Activated CD4-positive, alpha-beta T cell treated with anti-CD3 and anti-CD28 coated beads, Interleukin-2, amount 50 U/mL, for 1 hour (primary cell): ENCODE data around the gene TSPAN4.
A peak's percentile ranks its signal among the peaks of the same experiment; 100 is the strongest.

Source experiments
- DNase-seq: peaks from one replicate; pipeline ENCODE4 v3.0.0-alpha.2; 2020

TSPAN4 gene, protein sequence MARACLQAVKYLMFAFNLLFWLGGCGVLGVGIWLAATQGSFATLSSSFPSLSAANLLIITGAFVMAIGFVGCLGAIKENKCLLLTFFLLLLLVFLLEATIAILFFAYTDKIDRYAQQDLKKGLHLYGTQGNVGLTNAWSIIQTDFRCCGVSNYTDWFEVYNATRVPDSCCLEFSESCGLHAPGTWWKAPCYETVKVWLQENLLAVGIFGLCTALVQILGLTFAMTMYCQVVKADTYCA

DNA sequence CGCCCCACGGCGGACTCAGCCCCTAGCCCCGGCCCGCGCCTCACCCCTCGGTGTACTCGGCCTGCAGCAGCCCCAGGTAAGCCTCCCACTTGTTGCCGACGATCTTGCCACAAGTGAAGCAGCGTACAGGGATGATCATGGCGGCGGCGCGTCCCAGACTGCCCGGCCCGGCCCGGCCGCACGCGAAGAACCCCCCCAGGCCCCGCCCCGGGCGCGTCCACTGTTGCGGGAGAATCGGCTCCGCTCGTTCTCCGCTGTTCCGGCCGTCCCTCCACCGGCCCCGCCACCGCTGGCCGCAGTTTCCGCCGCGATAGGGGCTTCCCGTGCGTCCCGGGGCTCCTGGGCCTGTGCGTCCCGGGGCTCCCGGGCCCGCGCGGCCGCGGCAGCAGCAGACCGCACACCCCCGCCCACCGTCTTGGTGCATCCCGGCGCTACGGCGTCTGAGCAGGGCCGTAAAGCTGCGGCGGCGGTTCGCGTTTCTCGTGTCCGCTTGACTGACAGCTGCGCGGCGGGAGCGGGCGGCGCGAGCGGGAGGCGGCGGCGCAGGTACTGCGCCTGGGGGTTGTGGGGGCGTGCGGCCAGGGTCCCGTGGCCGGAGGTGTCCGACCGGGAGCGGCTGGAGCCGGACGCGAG, at the start of gene TSPAN4, which contains the start of gene POLR2L:
Gene TSPAN4 (plus strand): TSS at position 483 of the 633 bp plus-strand sequence. CDS start 7,453 bp downstream, outside the sequence.
Gene POLR2L (minus strand): TSS at position 160 of the 633 bp plus-strand sequence. CDS start 21 bp downstream, at position 139.
- DNase-seq, result peak; percentile 86

DNA sequence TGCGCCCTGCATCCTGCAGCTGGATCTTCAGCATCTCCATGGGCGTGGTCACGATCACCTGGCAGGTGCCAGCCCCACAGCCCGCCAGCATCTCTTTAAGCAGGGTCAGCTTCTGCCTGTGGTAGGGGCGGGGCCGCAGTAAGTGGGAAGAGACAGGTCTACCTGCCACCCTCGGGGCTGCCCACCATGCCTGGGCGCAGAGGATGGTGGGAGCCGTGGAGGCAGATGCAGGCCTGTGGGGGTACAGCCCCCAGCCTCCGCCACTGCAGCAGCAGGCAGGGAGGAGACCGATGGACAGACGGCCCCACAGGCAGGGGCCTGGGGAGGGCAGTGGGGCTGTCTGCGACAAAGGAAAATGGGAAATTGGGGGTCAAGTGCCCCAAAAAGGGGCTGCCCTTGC, 49.8 kb upstream of the TSPAN4 start:
- no peak for DNase-seq

DNA sequence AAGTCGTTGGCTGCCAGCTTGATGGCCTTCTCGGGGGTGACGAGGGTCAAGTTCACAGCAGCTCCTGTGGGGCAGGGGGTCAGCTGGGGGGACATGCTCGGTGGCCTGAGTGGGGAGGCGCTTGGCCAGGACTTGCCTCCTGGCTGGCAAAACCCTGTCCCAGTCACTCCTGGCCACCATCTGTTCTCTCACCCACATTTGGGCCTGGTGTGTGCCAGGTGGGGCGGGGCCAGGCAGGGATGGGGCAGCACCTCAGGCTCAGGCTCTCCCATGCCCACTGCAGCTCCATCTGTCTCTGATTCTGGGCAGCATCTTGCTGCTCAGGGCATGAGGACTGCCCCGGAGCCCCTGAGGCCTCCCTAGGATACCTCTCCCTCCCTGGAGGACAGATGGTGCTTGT, 49.1 kb upstream of the TSPAN4 start:
- DNase-seq, result no peak

DNA sequence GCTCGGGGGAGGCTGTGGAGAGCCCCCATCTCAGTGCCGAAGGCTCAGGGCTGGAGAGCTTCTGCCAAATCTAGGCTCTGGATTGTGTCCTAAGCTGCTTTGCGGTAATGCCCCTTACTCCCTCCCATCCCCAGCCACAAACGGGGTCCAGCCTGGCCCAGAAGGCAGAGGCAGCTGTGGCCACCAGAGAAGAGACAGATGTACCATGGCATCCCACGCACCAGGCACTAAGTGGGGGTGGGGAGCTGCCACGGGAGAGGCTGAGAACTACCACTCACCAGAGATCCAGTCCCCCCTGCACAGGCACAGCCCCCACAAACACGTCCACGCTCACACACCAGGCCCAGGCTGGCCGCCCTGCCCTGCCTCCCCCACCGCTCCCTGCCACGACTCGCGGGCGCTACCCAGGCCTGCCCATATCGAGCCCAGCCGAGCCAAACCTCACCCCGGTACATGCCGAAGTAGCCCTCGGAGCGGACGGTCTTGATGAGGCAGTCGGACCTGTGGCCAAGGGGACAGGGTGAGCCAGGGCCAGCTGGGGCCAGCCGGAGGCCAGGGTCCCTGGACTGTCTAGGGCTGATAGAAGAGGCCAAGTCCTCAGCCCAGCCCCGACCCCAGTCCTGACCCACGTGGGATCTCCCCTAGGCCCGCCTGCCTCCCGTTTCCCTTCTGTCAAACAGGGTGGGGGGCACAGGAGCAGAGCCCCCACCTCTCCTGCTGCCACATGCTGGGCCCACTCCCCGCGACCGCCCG, 48.5 kb upstream of the TSPAN4 start:
- no peak for DNase-seq

DNA sequence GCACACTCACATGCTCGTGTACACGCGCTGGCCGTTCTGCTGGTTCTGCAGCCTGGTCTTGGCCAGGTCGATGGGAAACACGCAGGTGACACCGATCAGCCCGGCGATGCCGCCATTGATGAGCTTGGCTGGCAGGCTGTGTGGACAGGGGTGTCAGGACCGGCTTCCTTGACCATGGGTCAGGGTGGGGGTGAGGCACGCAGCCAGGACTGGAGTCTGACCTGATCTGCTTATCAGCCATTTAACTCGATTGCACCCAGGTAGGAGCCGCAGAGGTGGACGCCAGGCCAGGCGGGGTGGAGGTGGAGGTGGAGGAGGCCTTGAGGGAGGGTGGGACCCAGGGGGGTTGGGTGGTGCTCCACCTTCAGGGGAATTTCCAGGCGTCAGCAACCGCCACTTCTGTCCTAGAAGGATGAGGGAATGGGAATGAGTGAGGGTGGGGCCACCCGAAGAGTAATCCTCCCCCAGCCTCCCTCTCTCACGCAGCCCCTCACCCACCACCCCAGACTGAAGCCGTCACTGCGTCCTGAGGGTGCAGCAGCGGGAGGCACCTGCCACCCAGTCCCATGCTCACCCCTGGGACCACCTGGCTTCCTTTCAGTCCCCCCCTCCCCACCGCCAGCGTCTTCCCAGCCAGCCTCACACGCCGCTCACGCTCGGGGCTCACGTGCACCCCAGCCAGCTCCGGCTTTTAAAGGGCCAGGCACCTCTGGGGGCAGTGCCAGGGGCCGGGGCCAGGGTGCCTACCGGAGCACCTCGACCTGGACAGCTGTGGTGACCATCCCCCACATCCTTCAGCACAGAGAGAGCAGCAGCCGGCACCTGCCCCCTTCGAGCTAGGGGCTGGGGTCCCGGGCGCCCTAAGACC, 47.7 kb upstream of the TSPAN4 start:
- no peak for DNase-seq

DNA sequence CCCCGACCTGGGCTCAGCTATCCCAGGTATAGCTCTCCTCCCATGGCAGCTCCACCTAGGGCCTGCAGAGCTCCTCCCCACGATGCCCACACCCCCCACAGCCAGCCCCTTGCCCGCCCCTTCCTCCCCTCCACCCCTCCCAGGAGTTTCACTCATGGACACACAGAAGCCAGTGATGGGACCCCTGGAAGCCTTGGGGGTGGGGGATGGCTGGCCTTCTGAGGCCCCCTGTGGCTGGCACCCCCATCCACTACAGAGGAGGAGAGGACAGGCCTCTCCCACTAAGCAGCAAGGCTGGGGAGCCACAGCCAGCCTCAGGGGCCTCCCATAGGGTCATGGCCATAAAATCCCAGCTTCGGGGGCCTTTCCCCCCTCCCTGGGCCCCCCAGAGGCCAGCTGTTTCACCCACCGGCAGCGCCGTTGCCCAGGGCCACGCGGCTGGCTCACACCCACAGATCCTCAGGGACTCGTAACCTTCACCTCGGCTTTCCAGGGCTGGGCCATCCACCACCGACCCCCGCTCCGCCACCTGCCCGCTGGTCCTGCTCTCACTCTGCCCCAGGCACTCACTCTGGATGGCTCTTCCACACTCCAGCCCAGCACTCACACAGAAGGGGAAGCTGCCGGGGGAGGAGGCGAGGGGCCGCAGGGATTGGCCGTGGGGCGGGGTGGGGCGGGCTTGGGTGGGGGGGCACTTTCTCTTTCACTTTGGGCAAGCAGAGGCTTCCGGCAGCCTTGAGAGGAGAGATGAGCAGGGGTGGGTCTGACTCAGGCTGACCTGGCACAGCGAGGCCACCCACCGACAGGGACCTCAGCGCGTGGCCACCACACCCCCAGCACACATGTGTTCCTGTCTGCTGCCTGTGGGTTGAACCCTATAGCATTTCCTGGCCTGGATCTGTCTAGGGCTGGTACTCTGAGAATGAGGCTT, 46.8 kb upstream of the TSPAN4 start:
- DNase-seq, result peak; percentile 69

DNA sequence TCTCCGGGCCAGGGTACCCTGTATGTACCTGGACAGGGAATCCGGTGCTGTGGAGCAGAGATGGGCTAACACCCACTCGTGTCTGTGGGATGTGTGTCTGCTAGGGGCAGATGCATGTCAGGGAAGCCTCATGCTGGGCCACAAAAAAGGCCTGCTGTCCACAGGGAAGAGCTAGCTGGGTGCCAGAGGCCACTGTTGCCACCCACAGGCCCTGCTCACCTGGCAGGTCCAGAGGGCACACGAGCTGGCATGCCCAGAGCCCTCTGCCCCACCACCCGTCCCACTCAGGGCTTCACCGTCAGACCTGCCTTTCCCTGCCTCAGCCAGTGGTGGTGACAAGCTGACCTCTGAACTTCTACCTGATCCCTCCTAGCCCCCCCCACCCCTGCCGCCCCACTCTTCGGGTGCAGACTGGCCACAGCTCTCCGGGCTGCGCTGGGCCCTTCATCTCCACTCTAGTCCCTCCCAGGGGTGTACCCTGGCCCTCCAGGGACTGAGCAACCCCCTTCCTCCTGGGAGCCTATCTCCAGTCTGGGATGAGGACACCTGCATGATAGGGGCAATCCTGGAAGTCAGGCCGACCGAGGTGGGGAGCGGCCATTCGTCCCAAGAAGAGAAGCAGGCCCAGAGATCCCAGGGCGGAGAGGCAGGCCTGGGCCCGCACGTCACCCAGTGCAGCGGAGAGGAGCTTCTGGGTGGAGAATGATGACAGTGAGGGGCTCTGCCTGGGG, 45.9 kb upstream of the TSPAN4 start:
- no peak for DNase-seq

DNA sequence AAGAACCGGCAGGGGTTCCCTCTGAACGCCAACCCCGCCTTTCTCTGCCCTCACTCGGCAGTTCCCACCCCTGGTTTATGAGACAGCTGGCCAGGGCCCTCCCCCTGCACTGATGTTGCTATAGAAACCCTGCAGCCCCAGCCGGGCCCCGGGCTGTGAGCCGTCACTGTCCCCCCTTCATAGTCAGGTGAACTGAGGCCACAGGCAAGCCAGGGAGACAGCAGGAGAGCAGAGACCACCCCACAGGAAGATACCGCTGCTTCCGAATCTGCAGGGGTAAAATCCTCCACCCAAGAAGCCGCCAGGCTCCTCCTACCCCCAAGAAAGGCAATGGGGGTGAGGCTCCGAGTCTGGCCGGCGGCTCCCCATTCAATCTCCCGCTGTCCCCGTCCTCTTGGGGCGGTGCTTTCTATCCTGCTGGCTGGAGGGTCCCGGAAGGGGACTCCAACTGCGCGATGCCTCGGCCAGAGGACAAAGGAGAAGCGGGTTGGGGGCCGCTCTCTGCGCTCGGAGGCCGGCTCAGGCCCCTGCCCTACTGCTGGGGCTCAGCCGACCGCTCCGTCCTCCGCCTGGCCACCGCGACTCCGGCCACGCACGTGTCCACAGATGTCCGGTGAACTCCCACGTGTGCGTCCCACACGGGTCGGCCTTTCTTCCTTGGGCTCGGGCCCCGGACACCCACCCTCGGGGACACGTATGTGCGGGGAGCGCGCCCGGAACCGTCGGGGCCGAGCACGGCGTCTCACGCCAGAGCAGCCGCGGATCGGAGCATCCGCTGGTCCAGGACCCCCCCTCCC, 45.2 kb upstream of the TSPAN4 start:
- DNase-seq, result peak; percentile 63

DNA sequence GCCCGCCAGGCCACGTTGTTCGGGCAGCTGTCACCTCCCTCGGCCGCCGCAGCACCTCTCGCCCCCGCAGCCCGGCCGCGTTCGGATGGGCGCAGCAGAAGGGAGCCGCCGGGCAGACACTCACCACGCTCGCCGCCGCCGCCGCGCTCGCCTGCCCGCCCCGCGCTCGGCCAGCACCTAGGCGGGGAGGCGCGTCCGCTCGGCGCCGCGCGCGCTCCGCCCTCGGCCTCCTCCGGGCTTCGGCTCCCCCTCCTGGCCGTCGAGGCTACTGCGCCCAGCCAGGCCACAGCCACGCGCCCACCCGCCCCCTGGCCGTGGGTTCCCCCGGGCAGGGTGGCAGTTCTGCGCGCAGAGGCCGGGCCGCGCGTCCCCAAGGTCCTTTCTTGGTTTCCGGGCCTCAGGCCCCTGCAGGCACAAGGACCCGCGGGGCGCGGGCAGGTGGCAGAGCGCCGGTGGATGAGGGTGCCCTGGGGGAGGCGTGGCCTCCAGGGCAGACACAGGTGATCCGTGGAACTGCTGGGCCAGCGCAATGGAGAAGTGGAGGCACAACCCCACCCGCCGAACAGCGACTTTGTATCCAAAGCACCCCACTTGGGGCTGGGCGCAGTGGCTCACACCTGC, 44.4 kb upstream of the TSPAN4 start, which contains the start of gene SLC25A22:
Gene SLC25A22 (minus strand): TSS at position 189 of the 621 bp plus-strand sequence. CDS start 3,275 bp downstream, outside the sequence.
- DNase-seq, result peak; percentile 80

DNA sequence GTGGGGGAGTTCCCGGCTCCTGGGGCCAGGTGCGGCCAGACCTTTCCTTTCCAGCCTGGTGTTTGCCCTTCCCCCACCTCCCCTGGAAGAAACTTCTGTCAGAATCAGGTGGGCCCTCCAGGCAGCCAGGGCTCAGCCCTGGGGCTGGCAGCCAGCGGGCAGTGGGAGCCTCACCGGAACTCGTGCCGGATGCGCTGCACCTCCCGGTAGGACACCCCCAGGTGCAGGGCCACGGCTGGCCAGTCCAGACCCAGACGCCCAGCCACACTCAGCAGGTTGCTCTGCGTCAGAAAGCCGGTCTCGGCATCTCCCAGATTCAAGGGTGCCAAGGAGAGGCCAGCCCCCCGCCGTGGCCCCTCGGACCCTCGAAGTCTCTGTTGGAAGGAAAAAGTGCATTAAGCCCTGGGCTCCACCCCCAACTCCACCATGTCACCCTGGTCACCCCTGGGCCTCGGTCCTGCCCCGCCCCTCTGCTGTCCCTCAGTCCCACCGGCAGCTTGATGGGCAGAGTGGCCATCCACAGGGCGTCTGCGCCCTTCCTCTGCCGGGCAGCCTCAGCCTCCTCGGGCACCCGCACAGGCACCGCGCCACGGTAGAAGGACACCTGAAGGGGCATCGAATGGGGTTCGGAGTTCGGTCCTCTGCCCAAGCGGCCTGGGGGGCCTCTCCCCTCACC, 42.9 kb upstream of the TSPAN4 start:
- DNase-seq, result no peak

DNA sequence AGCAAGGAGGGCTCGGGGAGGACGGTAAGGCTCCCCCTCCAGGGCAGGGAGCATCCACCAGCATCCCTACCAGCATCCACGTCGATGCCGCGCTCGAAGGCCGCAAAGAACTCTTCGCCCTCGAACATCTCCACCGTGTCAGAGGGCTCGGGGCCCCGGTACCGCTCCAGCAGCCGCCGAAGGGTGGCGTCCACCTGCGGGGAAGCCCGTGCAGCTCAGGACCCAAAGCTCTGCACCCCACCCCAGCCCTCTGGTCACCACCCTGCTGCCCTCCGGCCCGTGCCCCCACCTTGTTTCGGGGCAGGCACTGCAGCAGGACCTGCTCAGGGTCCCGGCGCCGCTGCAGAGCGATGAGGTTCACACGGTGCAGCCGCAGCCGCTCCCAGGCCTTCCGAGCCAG, 42.2 kb upstream of the TSPAN4 start:
- DNase-seq, result no peak

DNA sequence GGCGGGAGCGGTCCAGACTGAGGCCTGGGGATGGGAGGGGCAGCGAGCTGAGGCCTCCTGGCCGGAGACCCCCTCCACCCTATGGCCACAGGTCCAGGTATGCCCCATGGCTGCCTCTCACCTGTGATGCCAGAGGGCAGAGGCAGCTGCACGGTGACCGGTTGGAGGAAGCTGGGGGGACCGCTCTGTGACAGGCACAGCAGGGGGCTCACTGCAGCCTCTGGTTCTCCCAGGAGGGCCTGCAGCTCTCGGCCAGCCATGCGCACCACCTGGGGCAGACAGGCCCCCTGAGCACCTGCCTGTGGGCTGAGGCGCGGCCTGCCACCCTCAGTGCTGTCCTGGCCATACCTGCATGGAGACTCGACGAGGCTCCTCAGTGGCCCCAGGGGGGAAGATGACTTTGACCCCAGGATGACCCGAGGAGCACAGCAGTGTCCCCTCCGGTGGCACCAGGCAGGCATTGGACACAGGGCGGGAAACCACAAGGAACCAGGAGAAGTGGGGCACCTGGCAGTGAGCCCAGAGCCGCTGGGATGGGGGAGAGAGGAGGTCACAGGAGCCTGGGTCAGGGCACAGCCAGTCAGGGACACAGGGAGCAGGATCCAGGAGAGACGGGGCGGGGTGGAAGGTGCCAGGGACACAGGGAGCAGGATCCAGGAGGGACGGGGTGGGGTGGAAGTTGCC, 41.4 kb upstream of the TSPAN4 start:
- DNase-seq, result no peak

DNA sequence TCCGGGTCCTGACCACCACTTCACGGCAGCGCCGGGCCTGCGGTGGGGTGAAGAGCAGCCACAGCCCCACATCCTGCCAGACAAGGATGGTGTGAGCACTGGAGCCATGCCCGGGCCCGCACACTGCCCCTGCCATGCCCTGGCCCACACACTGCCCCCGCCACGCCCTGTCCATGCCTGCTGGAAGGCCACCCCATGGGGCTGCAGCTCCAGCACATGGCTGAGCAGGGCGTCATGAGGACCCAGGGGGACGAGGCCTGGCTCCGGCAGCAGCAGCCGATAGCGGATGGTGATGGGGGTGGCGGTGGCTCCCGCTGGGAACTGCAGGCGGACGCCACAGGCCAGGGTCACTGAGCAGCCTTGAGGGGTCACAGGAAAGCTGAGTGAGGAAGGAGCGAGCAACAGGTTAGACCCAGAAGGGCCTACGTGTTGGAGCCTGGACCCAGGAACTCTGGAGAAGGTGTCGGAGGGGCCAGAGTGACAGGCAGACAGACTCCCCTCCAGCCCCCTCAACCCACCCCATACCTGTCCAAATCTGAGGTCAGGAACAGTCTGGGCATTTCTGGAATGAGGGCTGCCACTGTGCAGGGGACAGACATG, 40.5 kb upstream of the TSPAN4 start:
- no peak for DNase-seq

DNA sequence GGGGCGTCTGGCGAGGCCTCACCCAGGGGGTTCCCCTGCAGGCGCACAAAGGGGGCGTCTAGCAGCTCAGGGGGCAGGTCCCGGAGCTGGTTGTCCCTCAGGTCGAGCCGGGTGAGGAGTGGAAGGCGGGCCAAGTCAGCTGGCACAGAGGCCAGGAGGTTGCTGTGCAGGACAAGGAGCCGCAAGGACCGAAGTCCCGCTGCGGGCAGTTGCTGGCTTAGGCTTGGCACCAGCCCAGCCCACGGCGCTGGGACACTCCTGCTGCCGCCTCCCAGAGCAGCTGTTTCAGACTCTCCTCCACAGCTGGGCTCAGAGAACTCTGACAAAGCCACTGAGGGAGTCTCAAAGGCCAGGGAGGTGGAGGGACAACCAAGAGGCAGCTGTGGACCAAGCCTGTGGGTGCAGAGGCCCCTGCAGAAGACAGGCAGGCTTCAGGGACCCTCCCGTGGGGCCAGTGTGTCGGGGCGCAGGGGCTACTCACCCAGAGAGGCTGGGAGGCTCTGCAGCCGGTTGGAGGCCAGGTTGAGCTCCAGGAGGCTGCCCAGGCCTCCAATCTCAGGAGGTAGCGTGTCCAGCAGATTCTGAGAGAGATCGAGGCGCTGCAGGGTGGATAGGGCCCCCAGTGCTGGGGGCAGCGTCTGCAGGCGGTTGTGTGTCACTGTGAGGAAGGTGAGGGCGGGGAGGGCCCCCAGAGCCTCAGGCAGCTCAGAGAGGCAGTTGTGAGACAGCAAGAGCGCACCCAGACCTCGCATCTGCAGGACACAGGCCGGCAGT, 39.8 kb upstream of the TSPAN4 start:
- no peak for DNase-seq

DNA sequence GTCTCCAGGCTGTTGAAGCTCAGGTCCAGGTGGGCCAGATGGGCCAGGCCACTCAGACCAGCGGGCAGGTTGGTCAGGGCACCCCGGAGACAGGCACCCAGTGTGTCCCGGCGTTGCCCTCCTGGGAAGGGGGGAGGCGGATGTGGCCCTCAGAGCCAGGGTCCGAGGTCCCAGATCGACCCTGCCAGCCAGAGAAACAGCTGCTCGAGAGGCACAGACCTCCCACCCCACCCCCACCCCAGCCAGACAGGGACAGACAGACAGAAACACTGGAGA, 39.2 kb upstream of the TSPAN4 start:
- no peak for DNase-seq

DNA sequence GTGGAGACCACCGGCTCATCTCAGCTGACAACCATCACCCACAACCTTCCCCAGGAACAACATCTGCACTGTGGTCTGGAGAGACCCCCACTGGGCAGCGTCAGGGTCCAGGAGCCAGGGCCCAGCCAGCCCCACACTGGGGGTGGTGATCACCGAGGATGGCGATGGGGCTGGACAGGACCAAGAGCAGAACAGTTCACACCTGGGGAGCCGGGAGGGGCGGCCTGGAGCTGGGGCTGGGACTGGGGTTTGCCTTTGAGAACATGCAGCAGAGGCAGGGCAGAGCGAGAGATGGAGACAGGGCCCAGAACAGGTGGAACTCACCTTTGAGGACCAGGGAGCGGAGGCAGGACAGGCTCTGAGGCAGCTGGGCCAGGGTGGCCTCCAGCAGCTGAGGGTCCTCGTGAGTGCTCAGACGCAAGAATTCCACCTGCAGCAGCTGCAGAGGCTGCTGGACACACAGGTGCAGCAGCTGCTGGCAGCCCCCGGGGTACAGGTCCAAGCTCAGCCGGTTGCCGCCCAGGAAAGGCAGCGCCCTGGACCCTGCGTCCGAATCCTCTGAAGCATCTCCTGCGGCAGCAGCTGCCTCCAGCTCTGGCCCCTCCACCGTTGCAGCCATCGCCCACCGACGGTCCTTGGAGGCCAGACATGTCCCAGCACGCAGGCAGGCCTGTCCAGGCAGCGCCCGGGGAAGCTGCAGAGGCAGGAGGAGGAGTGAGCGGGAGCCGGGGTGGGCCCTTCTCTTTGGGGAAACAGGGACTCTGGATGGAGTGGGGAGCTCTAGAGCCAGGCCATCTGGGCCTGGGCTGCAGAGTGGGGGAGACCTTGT, 38.7 kb upstream of the TSPAN4 start:
- DNase-seq, result no peak

DNA sequence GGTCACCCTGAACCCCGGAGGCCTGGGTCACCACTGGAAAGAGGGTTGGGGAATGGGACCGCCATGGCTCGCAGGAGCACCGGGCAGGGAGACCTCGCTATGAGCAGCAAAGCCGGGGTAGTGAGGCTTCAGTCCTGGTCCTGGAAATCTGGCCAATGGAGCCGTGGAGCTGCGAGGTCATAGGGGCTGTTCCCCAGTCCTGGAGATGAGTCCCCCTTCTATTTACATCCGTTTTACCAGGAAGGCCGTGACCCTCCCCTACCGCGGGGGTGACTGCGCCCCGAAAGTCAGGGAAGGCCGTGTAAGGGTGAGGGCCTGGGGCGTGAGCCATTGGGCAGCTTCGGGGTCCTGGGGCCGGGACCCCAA, 38.1 kb upstream of the TSPAN4 start:
- DNase-seq, result no peak
